Hematopoietic multipotent progenitor cell treated with erythropoietin and hydrocortisone succinate and interleukin-3 and kit ligand, for 15 days (in vitro differentiated cells): ENCODE data around the gene IRF2BPL.
"Not testable (repeated sequence)": the region's sequence is repeated elsewhere in the genome, so short reads cannot be mapped to it uniquely, and the experiment has no call there.

ENCODE experiments used
- DNase-seq: peaks from one replicate; pipeline ENCODE4 v3.0.0-alpha.2; 2015; ENCODE audit warnings: low spot score

IRF2BPL gene

DNA sequence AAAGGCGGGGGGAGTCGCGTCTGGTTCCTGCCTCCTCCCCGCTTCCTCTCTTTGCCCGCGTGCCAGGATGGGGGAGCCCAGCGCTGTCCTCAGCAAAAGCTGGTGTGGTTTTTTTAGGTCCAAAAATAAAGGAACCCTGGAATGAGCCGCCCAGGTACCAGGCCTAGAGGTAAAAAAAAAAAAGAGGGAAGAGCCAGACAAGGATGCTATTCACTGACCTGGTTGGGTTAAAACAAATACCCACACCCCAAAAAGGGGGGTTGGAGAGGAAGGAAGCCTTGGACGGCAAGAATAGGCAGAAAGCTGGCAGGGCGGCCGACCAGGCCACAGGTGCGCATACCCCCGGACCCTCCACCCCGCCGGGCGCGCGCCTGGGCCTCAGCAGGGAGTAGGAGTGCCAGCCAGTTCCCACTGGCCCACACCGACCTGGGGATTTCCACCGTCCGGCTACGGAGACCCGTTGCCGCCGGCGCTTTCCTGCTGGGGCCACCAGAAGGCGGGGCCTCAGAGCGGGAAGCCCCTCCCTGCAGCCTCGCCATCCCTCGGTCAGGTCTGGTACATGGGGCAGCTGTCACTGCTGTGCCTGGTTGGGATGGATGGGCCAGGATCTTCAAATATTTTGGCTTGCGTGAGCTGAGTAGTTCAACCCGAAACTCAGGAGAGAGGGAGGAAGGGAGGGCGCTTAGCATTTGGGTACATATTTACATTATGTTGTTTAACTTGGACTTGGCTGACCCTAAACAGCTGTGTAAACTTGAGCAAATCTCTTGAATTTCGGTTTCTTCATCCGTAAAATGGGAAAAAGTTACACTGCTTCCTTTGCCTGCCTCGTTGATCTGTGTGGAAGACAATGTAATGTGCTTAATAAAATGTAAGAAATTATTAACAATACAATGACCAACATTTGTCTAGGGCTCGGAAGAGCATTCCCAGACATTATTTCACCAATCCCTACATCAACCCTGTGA, 5.4 kb upstream of the IRF2BPL start:
- no peak for DNase-seq

DNA sequence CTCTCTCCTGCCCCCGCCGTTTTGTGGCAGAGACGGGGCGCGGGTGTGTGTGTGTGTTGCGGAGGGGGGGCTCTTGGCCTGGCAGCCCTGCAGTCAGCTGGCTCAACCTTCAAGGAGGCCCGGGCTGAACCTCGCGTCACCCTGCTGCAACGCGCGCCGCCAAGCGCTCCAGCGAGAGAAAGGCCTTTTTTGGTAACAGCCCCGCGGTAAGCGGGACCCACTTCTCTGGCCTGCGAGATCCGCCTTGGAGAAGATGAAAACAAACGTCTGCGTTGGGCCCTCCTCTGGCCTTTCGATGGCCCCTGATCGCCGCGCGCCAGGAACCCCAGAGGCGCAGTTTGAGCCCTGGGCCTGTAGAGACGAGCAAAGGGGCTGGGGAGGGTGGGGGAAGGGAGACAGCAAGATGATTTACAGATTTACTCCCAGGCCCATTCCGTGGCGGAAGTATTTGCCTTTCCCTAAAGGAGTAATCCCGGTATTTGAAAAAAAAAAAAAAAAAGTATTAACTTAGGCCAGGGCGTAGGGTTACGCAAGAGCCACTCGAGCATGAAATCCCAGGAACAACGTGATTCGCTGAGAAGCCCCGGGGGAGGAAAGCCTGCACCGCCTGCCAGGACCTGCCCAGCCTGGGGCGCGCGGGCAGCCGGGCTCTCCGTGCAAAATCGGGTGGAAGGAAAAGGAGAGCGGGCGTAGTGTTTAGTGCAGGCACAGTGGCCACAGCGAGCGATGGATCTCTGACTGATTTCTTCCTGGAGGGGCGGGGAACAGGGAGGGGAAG, 4.5 kb upstream of the IRF2BPL start:
- peak; percentile 49 for DNase-seq

DNA sequence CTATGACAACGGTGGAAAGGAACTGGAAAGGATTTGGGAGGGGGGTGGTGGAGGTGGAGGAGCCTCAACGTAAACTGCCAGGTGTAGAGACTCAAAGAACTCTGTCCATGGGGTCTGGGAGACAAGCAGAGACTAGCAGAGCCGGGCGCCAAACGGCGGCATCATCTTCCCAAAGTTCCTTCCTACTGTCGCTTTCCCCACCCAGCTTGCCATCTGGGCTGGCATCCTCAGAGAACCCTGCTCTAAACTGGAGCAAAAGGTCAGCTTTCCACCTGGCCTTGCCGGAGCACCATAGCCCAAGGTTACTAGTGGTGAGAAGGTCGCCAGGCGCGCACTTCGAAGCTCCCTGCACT, 4.0 kb upstream of the IRF2BPL start:
- DNase-seq, result no peak

DNA sequence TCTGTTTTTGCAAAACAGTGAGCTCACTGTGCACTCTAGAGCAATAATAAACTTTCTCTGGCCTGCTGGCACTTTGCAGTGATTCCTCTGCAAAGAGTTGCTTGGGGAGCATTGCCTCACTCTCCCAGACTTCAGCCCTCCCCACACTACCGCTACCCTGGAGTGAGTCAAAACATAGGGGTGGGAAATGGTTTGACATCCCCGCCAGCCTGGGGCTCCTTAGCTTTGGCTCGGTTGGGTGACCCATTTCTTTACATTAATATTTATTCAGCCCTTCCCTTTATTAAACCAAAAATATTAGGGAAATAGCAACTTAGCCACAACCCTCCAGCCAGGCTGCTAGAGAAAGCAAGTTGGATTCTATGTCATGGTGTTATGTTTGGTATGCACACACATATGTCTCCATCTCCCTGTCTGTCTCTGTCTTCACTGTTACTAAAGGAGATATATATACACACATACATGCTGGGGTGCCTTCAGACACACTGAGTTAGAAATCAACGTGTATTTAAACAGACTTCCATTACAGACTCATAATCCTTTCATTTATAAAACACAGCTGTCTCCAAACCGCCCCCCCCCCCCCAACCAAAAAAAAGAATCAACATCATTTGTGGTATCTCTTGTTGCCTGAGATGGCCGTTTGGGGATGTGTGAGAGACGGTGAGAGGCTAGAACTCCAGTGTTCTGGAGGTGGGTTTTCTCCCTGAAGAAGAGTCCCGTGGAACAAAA, 3.4 kb upstream of the IRF2BPL start:
- DNase-seq, result no peak

DNA sequence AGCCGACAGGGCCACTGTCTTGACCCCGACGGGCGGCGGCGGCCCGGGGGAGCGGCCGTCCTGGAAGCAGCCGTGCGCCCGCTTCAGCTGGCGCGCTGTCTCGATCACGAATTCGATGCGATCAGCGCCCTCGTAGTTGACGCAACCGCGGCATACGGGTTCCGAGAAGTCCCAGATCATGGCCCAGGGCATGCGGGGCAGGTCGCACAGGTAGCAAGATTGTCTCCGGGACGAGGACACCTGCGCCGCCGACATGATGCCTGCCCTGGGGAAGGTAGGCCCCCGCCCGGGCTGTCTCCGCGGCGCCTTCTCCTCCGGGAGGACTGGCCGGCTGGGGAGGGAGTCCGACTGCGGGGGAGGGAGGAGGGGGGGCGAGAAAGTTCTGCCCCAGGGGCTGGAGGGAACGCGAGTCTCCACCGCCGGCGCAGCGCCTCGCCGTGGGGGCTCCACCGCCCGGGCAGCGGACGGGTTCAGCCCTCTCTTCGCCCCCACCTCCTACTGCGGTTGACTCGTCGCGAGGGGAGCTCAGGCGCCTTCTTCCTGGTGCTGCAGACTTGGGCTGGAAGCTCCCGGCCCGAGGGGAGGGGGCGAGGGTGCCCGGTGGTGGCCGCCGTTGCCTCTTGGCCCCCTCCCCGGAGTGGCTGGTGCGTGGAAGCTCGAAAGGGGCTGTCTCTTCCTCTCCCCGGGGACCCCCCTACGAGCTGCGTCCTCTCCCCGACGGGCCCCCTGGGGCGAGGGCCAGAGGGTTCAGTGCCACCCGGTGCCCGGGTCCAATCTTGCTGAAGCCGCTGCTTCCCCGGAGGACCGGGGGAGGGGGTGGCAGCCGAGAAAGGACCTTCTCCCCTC, 747 bp downstream of the IRF2BPL start:
- peak; percentile 36 for DNase-seq

- peak; percentile 61 for DNase-seq
Observed at GRCh38 chr14:77026930-77027537, 1.5 kb downstream of the IRF2BPL start.

GRCh38 chr14:77026166-77026929, 2.2 kb downstream of the IRF2BPL start:
- no peak for DNase-seq

DNA sequence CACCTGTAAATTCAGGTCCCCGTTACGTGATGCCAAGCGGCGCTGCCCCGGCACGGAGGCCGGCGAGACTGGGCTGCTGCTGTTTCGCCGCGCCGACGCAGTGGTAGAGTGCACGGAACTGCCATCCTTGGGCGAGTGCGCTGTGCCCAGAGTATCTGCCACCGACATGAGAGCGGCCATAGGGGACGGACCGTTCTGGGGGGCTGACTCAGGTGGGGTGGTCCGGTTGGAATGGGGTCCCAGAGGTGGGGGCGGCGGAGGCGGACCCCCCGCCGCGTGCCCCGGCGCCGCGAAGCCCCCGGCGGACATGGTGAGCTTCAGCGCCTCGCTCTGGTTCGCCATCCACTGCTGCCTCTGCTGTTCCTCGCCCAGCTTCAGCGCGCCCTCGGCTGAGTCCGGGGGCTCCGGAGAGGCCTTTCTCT, 2.8 kb downstream of the IRF2BPL start:
- DNase-seq, result no peak

DNA sequence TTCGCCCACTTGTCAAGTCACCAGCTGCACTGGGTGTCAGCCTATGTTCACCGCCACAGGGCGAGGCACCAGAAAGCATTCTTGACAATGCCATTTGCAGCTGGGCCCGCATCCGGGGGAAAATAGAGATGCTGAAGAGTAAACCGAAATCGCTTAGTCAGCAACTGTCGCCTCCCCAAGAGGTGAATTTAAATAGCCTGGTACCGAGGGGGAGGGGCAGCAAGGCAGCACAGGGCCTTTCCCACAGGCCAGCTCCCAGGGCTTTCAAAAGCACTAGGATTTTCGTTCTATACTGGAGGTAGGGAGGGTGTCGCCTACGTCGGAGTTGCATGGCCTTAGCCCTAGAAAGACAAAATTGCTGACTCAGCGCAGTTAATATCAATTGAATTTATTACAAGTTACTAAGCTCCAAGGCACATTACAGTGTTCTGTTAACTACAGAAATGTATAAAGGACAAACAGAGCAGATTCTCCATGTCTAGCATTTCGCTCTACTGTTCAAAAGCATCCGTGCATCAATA, 4.3 kb downstream of the IRF2BPL start:
- DNase-seq, result no peak

DNA sequence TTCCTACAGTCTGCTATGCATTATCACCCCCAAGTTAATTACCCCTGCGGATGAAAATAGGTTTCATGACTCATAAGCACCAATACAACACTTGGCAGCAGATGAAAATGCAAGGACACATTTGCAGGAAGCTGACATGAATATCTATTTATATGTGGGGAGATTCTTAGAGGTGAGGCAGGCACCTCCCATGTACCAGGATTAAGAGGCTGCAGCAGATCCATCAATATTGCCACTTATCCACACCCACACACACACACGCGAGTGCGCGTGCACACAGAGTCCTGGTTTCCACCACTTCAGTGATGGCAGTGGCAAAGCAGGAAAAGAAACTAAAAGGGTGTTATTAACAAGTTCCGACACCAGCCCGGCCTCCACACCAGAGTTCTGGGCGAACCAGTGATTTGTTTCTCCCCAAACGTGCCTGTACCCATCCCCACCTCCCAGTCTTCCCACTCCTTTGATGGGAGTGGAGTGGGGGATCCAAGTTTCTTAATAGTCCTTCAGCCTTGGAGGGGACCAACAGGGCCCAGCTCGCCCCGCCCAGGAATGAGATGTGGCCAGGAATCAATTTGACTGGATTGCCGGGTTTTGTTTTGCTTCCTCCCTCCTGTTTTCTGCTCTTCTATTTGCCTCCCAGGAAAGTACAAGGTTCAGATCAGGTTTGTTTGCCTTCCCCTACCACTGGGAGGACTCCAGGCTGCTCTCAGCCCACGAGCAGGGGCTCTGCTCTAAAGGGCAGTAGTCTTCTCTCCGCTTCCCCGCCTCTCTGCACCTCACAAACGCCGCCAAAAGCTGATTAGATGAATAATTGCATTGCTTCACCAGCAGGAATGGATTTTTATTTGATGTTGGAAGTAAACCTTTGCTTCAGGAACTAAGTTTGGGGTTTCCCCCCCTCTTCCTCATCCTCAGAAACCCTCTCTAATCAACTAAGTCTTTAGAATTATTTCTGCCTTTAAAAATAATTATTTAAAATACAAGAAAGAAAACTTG, 5.2 kb downstream of the IRF2BPL start:
- DNase-seq, result no peak

DNA sequence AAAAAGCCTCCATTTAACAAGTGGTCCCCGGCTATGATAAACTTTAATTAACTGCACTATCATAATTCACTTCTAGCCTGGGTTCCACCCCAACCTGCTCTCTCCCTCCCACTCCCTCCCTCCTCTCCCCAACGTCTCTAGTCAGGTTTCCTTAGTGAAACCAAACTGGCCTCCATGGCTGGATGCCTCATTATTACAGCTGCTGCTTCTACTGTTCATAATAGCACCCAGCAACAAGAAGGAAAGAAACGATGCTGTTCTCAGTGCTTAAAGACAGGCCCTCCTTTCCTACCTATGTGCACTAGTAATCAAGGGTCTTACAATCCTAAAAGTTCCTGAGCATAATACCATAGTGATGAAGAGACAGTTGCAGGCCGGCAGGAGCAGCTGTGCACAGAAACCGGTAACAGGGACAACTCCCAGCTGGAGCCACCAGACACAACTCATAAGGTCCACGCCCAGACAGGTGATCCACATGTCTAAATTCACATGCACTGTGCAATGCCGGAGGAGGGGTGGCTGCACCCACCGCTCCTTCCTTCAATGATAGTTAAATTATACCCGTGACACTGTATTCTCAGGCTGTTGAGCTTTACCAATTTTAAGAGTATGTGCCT, 6.2 kb downstream of the IRF2BPL start:
- DNase-seq, result no peak

DNA sequence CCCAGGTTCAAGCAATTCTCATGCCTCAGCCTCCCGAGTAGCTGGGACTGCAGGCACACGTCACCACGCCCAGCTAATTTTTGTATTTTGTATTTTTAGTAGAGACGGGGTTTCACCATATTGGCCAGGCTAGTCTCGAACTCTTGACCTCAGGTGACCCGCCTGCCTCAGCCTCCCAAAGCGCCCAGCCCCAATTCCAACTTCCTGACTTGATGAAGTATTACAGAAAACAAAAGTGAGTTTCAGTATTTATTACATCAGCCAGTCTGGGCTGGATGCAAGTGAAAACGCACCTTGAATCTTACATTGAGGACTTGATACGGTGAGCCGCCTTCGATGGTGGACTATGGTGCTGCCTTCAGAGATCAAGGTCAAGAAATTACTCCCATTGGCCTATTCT, 7.1 kb downstream of the IRF2BPL start:
- not testable (repeated sequence) for DNase-seq

DNA sequence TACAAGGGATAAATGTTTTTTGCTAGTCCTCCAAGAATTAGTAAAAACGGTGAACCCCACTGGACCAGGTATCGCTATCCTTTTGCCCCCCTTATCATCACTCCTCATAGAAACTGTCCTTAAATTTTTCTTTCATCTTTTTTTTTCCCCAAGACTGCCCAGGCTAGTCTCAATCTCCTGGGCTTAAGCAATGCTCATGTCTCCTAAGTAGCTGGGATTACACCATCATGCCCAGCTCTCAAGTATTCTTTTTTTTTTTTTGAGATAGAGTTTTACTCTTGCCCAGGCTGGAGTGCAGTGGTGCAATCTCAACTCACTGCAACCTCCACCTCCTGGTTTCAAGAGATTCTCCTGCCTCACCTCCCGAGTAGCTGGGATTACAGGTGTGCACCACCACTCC, 9.7 kb downstream of the IRF2BPL start:
- DNase-seq, result no peak

DNA sequence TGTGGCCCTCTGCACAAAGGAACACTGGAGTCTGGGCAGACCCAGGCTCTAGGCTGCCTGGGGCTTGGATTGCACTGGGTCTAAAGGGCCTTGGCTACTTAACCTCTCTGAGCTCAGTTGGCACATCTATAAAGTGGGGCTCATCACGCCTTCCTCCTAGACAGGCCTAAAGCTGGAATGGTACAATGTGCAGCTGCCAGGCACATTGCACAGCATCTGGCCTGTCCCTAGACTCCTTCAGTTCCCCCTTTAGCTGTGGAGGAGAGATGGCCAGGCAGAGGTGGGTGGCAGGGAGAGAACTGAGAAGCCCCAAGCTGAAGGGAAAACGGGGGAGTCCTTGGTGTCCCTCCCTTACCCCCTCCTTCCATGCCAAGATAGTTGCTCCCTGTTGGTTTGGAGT, 10.8 kb downstream of the IRF2BPL start:
- DNase-seq, result no peak

- no peak for DNase-seq
Observed at GRCh38 chr14:77014734-77015133, 13.8 kb downstream of the IRF2BPL start.

GRCh38 chr14:77014004-77014604, 14.4 kb downstream of the IRF2BPL start:
- DNase-seq, result no peak

DNA sequence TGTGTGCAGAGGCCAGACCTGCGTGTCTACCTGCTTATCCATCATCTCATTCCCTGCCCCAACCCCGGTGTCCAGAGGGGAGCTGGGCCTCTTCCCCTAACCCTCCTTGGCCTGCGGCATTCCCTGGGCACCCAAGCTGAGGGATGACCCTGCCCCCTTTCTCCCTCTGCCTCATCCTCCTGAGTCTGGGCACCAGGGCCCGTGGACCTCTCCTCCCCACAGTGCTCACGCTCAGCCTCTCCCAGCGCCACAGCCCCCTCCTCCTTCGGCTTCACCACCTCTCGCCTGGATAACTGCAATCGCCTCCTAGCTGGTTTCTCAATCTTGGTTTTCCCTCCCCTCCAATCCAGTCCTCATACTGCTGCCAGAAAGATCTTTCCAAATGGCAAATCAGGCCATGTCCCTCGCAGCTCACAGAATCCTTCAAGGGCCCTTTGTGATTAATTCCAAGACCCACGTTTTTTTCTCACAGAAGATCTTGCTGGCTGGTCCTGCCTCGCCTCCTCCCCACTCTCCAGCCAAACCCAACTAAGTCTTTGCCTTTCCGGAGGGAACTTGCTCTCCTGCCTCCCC, 16.2 kb downstream of the IRF2BPL start:
- DNase-seq, result no peak

DNA sequence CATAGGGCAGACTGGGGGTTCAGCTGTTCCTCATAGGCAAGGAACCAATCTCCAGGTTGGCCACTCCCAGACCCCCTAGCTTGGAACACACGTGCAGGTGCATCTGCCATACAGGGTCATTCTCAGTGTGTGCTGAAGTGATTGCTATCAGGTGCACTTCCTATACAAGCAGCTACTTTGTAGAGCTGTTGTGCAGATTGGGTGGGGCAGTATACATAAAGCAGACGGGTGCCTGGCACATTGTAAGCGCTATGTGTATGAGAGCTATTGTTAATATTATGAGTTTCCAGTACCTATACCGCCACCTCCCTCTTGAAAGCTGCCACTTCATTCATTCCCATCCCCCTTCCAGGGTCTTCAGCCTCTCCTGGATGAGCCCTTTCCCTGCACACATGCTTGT, 17.3 kb downstream of the IRF2BPL start:
- DNase-seq, result no peak
